ENCODE measurements around the gene NKAPL. TPM values are rescaled to one million over a fixed set of nuclear protein-coding genes. Genes with fewer than 3 reads are reported as not detected.

Gene NKAPL
- total and polyA plus RNA-seq, 2 of the 8 experiments (the other 6 are each of a cell fraction or from before 2014, with no cell fraction given) = 0.08 TPM; not detected in 1

DNA sequence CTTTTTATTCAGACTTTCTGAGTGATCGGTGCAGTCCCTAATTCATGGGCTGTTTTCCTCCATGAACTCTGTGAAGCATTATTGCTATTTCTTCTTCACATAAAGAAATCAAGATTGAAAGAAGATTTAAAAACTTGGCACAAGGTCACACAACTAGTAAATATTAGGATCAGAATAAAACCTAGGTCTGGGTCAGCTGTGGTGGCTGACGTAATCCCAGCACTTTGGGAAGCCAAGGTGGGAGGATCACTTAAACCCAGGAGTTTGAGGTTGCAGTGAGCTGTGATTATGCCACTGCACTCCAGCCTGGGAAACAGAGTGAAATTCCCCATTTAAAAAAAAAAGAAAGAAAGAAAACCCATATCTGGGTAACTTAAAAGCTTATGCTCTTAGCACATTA lies 32.6 kb upstream of the NKAPL start:
- Histone ChIP-seq H3K9me3 (ENCODE audit: insufficient read depth in 2 of 2, low read depth in 1 of 2, low read length in 1 of 2) (no peaks in the 10 kb centered on the region), H2BK12ac (ENCODE audit: low read depth, low read length) (no peak overlapping the region), H4K5ac (ENCODE audit: insufficient read length, low read depth, low read length) (no peak overlapping the region), H3K4me1 (replicated peaks in 1 of 4; ENCODE audit: control insufficient read depth in 3 of 4, insufficient read depth in 4 of 4, low read length in 3 of 4) (no peaks in the 10 kb centered on the region), H3K56ac (replicated peaks; ENCODE audit: insufficient read length, low read depth, low read length) (no peak overlapping the region), H2BK15ac (ENCODE audit: low read length) (no peak overlapping the region), H4K8ac (ENCODE audit: extremely low read depth, insufficient read depth, low read length) (no peak overlapping the region), H2BK120ac (replicated peaks; ENCODE audit: low read depth, low read length) (no peak overlapping the region), H3K14ac (ENCODE audit: insufficient read length) (no peak overlapping the region), H3K36me3 (ENCODE audit: control insufficient read depth in 2 of 4, insufficient read depth in 4 of 4, low read length in 3 of 4) (peaks cover 14 to 38% (median 29%) of the 10 kb centered on the region in 4 experiments), H3K23me2 (ENCODE audit: low read depth, low read length) (peaks cover 4% of the 10 kb centered on the region; the same call in 1 of the 2 replicates), H3K27ac (ENCODE audit: low read depth, low read length) (no peak overlapping the region), H4K91ac (replicated peaks; ENCODE audit: insufficient read length, low read length) (no peak overlapping the region), H3K4ac (replicated peaks; ENCODE audit: insufficient read length, low read depth, low read length) (no peak overlapping the region), H3K79me1 (ENCODE audit: low read depth, low read length) (no peaks in the 10 kb centered on the region), H2BK5ac (ENCODE audit: low read depth, low read length) (no peak overlapping the region), H3K4me2 (ENCODE audit: insufficient read depth in 1 of 2, low read depth in 2 of 2, low read length in 2 of 2) (peak overlapping the region; percentile 84 to 86; a peak in 2 of 4 replicates), H3K79me2 (ENCODE audit: control insufficient read depth in 1 of 2, insufficient read depth in 2 of 2, low read length in 2 of 2) (peaks cover 0 to 20% of the 10 kb centered on the region in 2 experiments; a peak in 2 of 4 replicates), H4K20me1 (replicated peaks in 1 of 2; ENCODE audit: control insufficient read depth in 1 of 2, insufficient read depth in 2 of 2, low read length in 2 of 2) (peaks cover 0 to 3% of the 10 kb centered on the region in 2 experiments), H2AK5ac (ENCODE audit: low read depth, low read length) (no peak overlapping the region), H3K18ac (ENCODE audit: extremely low read depth, low read length) (no peak overlapping the region), H3K23ac (ENCODE audit: insufficient read length) (no peak overlapping the region), H3K27me3 (replicated peaks in 1 of 4; ENCODE audit: control insufficient read depth in 3 of 4, extremely low read depth in 1 of 4, insufficient read depth in 3 of 4, low read length in 3 of 4) (peaks cover 5 to 26% (median 12%) of the 10 kb centered on the region in 4 experiments; a peak in 6 of 7 replicates), H2BK20ac (ENCODE audit: low read length) (no peak overlapping the region), H2AFZ (ENCODE audit: low read length) (no peak overlapping the region), H3K9ac (replicated peaks in 1 of 4; ENCODE audit: extremely low read depth in 1 of 4, low read depth in 3 of 4, low read length in 3 of 4) (no peak overlapping the region), H3K4me3 (ENCODE audit: extremely low read depth in 1 of 4, insufficient read depth in 2 of 4, low read depth in 3 of 4, low read length in 4 of 4) (peak overlapping the region in 1 of 4 experiments; percentile 99; a peak in 5 of 8 replicates)
- ChIA-PET CTCF (ENCODE audit: partially characterized antibody) (interaction anchor here (1.4 kb wide), 1 partner anchor 129 kb away, joined by 4 read pairs; no protein-coding TSS in a partner anchor), POLR2A (ENCODE audit: partially characterized antibody) (interaction anchor here (2.4 kb wide), 1 partner anchor 85 kb away, joined by 9 read pairs; the partner anchor contains the start of gene ZKSCAN8)
- FAIRE-seq (no peak), DNase-seq (ENCODE audit: low read depth in 1 of 2, low spot score in 2 of 2) (no peak)
- TF ChIP-seq SP1 (IDR thresholded peaks at IDR 0.05; ENCODE audit: low read depth, low read length) (no peak), POLR2AphosphoS5 (IDR thresholded peaks at IDR 0.05; ENCODE audit: low read depth, low read length) (no peak), BRCA1 (IDR thresholded peaks at IDR 0.05; ENCODE audit: low read depth, low read length) (no peak), TAF1 (IDR thresholded peaks at IDR 0.05; ENCODE audit: low read depth, low read length) (no peak), MAFK (IDR thresholded peaks at IDR 0.05; ENCODE audit: low read depth, low read length) (no peak), GTF2F1 (IDR thresholded peaks at IDR 0.05; ENCODE audit: borderline replicate concordance, low read depth, low read length) (no peak)
- 93% methylated on average over 2 of the region's 2 CpGs; no CpG with 5 or more reads in 1 of the 2 experiments for WGBS, 2 experiments (ENCODE audit: extremely low coverage in 1 of 2, insufficient coverage in 1 of 2, insufficient read length in 1 of 2, insufficient replicate concordance in 2 of 2, low coverage in 1 of 2, low lambda C conversion rate in 2 of 2, missing lambda C conversion rate in 1 of 2)

All from H1 (cell line).